ENCODE data around the gene EPS8L1. TPM values are rescaled to one million over a fixed set of nuclear protein-coding genes. Genes with fewer than 3 reads are reported as not detected.
"Not testable (repeated sequence)": the region's sequence is repeated elsewhere in the genome, so short reads cannot be mapped to it uniquely, and the experiment has no call there.

EPS8L1 gene
- total RNA-seq, 1 donor, result 0.63 TPM

- no peak for TF ChIP-seq CTCF (IDR thresholded peaks at IDR 0.05; ENCODE audit: insufficient read depth, low read length)
- DNase-seq (ENCODE audit: low read depth), result no peak
- no peak overlapping the region for H3K4me3 ChIP-seq (ENCODE audit: low read depth, low read length)
These were observed 29.6 kb downstream of the EPS8L1 start for GRCh38 chr19:55105237-55105636.

- no peak for DNase-seq (ENCODE audit: low read depth)
- no peak overlapping the region for H3K4me3 ChIP-seq (ENCODE audit: low read depth, low read length)
- TF ChIP-seq CTCF (IDR thresholded peaks at IDR 0.05; ENCODE audit: insufficient read depth, low read length), result no peak
These were observed 30.9 kb downstream of the EPS8L1 start for GRCh38 chr19:55106591-55106990.

GRCh38 chr19:55107252-55107651 lies 31.6 kb downstream of the EPS8L1 start:
- not testable (repeated sequence) for DNase-seq (ENCODE audit: low read depth); H3K4me3 ChIP-seq (ENCODE audit: low read depth, low read length)

- no peak overlapping the region for H3K4me3 ChIP-seq (ENCODE audit: low read depth, low read length)
- no peak for TF ChIP-seq CTCF (IDR thresholded peaks at IDR 0.05; ENCODE audit: insufficient read depth, low read length)
- DNase-seq (ENCODE audit: low read depth), result no peak
These were observed 34.0 kb downstream of the EPS8L1 start for GRCh38 chr19:55109527-55110291.

- no peak for DNase-seq (ENCODE audit: low read depth)
- H3K4me3 ChIP-seq (ENCODE audit: low read depth, low read length), result no peak overlapping the region
- TF ChIP-seq CTCF (IDR thresholded peaks at IDR 0.05; ENCODE audit: insufficient read depth, low read length), result no peak
These were observed 35.7 kb downstream of the EPS8L1 start for GRCh38 chr19:55111238-55111831.

- TF ChIP-seq CTCF (IDR thresholded peaks at IDR 0.05; ENCODE audit: insufficient read depth, low read length), result no peak
- no peak overlapping the region for H3K4me3 ChIP-seq (ENCODE audit: low read depth, low read length)
- no peak for DNase-seq (ENCODE audit: low read depth)
These were observed 36.6 kb downstream of the EPS8L1 start for GRCh38 chr19:55112246-55112776.

- H3K4me3 ChIP-seq (ENCODE audit: low read depth, low read length), result no peak overlapping the region
These were observed 37.3 kb downstream of the EPS8L1 start for GRCh38 chr19:55112777-55113569.

More at GRCh38 chr19:55112777-55113569, 37.3 kb downstream of the EPS8L1 start:
- no peak for TF ChIP-seq CTCF (IDR thresholded peaks at IDR 0.05; ENCODE audit: insufficient read depth, low read length)
- DNase-seq (ENCODE audit: low read depth), result no peak

All from fibroblast of the aortic adventitia (primary cell).